CD14-positive monocyte (primary cell): Measurements from ENCODE around the gene PFKL. TPM values are rescaled to one million over a fixed set of nuclear protein-coding genes. Genes with fewer than 3 reads are reported as not detected.

Experiments used
- DNase-seq, 3 donors: peaks; one replicate each; pipeline ENCODE4 v3.0.0-alpha.2; 2011 to 2022
- H2AFZ ChIP-seq: 2 replicates; pipeline ENCODE4 v1.6.0; 2012; ENCODE audit warnings: mild to moderate bottlenecking, low read depth, low read length, inconsistent platforms; ENCODE audit not compliant: insufficient read depth, poor library complexity, severe bottlenecking
- H3K27ac ChIP-seq, 2 donors: 1 replicate in 1 of 2; 2 replicates in 1 of 2; pipeline ENCODE4 v1.5.1; 2012 to 2013; ENCODE audit warnings: low read length in 2 of 2, control low read depth in 1 of 2, inconsistent platforms in 1 of 2, low read depth in 1 of 2, mild to moderate bottlenecking in 1 of 2
- H3K27me3 ChIP-seq, 2 donors: one replicate each; pipeline versions ENCODE4 v1.6.0 to v1.6.1; 2011 to 2013; ENCODE audit warnings: low read length in 2 of 2; ENCODE audit not compliant: control insufficient read depth in 2 of 2, insufficient read depth in 2 of 2
- H3K36me3 ChIP-seq, 2 donors: replicated peaks in 1 of 2; 1 replicate in 1 of 2; 2 replicates in 1 of 2; pipeline versions ENCODE4 v1.5.1 to v1.6.1; 2012 to 2013; ENCODE audit warnings: low read length in 2 of 2, control low read depth in 1 of 2, inconsistent platforms in 1 of 2, mild to moderate bottlenecking in 1 of 2; ENCODE audit not compliant: insufficient read depth in 2 of 2, control insufficient read depth in 1 of 2
- H3K4me1 ChIP-seq, 2 donors: 1 replicate in 1 of 2; 2 replicates in 1 of 2; pipeline versions ENCODE4 v1.5.1 to v1.6.1; 2012 to 2013; ENCODE audit warnings: low read length in 2 of 2, control low read depth in 1 of 2, inconsistent platforms in 1 of 2, mild to moderate bottlenecking in 1 of 2, moderate library complexity in 1 of 2; ENCODE audit not compliant: insufficient read depth in 2 of 2, control insufficient read depth in 1 of 2
- H3K4me2 ChIP-seq: replicated peaks from 2 replicates; pipeline ENCODE3; 2012; ENCODE audit warnings: low read length, moderate library complexity, mild to moderate bottlenecking; ENCODE audit not compliant: poor library complexity, severe bottlenecking; ENCODE audit errors: extremely low read depth
- H3K4me3 ChIP-seq, 3 experiments: fragments of 200-600 bp in 1 of 3; sonication (generic) in 1 of 3; replicated peaks in 1 of 3; 1 replicate in 2 of 3; 2 replicates in 1 of 3; pipeline ENCODE4 v1.5.1; 2011 to 2013; ENCODE audit warnings: low read length in 3 of 3, mild to moderate bottlenecking in 3 of 3, control low read depth in 2 of 3, low read depth in 2 of 3, inconsistent platforms in 1 of 3, moderate library complexity in 1 of 3
- H3K79me2 ChIP-seq: 2 replicates; pipeline ENCODE4 v1.6.0; 2012; ENCODE audit warnings: mild to moderate bottlenecking, control low read depth, inconsistent platforms, low read length, moderate library complexity; ENCODE audit not compliant: insufficient read depth
- H3K9ac ChIP-seq: 2 replicates; pipeline ENCODE4 v1.6.0; 2017; ENCODE audit warnings: low read length, mild to moderate bottlenecking; ENCODE audit not compliant: insufficient read depth, poor library complexity, severe bottlenecking
- H3K9me3 ChIP-seq, 2 donors: replicated peaks in 1 of 2; 1 replicate in 1 of 2; 2 replicates in 1 of 2; pipeline versions ENCODE4 v1.5.1 to v1.6.1; 2012 to 2013; ENCODE audit warnings: low read length in 2 of 2, control low read depth in 1 of 2; ENCODE audit not compliant: control insufficient read depth in 1 of 2, insufficient read depth in 1 of 2
- H4K20me1 ChIP-seq: 2 replicates; pipeline ENCODE4 v1.6.0; 2012; ENCODE audit warnings: mild to moderate bottlenecking, low read length, control low read depth, moderate library complexity; ENCODE audit not compliant: insufficient read depth
- H3K27ac Mint-ChIP-seq, 7 donors: one replicate each; pipeline ENCODE4 v1.8.0; 2020; ENCODE audit warnings: mild to moderate bottlenecking in 7 of 7, mixed read lengths in 7 of 7, moderate library complexity in 6 of 7, inconsistent platforms in 2 of 7
- H3K27me3 Mint-ChIP-seq, 3 donors: one replicate each; pipeline ENCODE4 v1.8.0; 2021 to 2022; ENCODE audit warnings: low read depth in 3 of 3, mild to moderate bottlenecking in 3 of 3, mixed read lengths in 3 of 3, moderate library complexity in 3 of 3, inconsistent platforms in 1 of 3
- H3K36me3 Mint-ChIP-seq, 2 donors: one replicate each; pipeline ENCODE4 v1.8.0; 2020; ENCODE audit warnings: mixed read lengths in 2 of 2, inconsistent platforms in 1 of 2, mild to moderate bottlenecking in 1 of 2
- H3K4me1 Mint-ChIP-seq: one replicate; pipeline ENCODE4 v1.8.0; 2020; ENCODE audit warnings: mild to moderate bottlenecking, mixed read lengths
- H3K4me3 Mint-ChIP-seq, 2 donors: one replicate each; pipeline ENCODE4 v1.8.0; 2020; ENCODE audit warnings: mild to moderate bottlenecking in 2 of 2, mixed read lengths in 2 of 2, moderate library complexity in 1 of 2
- H3K9me3 Mint-ChIP-seq, 7 donors: one replicate each; pipeline ENCODE4 v1.8.0; 2020 to 2022; ENCODE audit warnings: mixed read lengths in 7 of 7, mild to moderate bottlenecking in 6 of 7, moderate library complexity in 6 of 7, inconsistent platforms in 2 of 7
- CTCF ChIP-seq: fragments of 200-600 bp; IDR thresholded peaks from one replicate; pipeline ENCODE4 v1.8.0; 2022; ENCODE audit warnings: antibody characterized with exemption, mild to moderate bottlenecking
- WGBS: methylation state at CpG from one replicate; pipeline ENCODE4 v1.1.5; 2013; ENCODE audit warnings: missing lambda C conversion rate; ENCODE audit not compliant: insufficient coverage; 5-methylcytosine and 5-hydroxymethylcytosine counted together
- intact Hi-C, 2 donors: fragments of 100-400 bp; cut with micrococcal nuclease; formaldehyde crosslinking; loops; one replicate each; pipeline versions ENCODE4 v1.15.0 to v1.15.1; 2023
- polyA plus RNA-seq, 3 donors: library from polyadenylated mRNA; depleted of rRNA in 1 of 3; unstranded in 2 of 3; stranded (reverse) in 1 of 3; fragments of 300-500 nt in 2 of 3; fragments of >200 nt in 1 of 3; fragmentation: Illumina TruSeq in 2 of 3; gene quantifications; 1 replicate in 2 of 3; 2 replicates in 1 of 3; pipeline ENCODE4 v1.2.3, GENCODE V29; 2012 to 2021

PFKL gene
- polyA plus RNA-seq, 3 donors, result 105 to 133 (median 113) TPM

DNA sequence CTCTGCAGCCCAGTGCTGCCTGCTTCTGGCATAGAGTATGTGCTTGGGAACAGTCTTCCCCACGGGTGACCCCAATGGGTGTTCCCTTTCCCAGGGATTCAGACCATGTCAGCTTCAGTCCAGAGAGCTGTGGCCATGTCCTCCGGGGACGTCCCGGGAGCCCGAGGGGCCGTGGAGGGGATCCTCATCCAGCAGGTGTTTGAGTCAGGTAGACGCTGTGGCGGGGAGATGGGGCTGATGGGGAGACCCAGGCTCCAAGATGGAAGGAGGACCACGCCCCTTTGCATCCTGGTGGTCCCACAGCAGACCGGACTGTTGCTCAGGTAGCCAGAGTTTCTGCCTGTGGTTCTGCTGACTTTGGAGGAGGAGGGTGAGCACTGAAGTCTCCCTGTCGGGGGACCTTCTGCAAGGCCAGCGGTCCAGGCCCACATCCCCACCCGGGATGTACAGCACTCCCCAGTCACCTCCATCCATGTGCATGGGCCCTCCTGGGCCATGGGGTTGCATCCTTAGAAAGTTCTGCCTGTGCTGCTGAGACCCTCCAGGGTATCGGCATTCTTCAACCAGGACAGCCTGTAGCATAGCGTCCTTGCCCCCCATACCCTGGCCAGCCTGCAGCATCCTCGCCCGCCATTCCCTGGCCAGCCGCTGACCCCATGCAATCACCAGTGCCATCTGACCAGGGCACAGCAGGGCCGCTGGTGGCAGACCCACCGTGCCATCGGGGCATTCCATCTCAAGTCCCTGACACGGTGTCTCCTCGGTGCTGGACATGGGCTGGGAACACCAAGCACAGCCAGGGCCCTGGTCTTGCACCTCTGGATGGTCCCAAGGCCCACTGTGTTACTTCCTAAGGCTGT is 11.4 kb upstream of the PFKL start:
- Histone ChIP-seq H3K4me2 (no peak overlapping the region), H3K9ac (no peak overlapping the region), H3K4me3 (no peak overlapping the region), H3K36me3 (no peaks in the 10 kb centered on the region), H3K27me3 (peaks cover 0 to 3% of the 10 kb centered on the region in 2 donors), H3K9me3 (no peaks in the 10 kb centered on the region), H4K20me1 (no peaks in the 10 kb centered on the region), H3K27ac (no peak overlapping the region), H3K79me2 (no peaks in the 10 kb centered on the region), H2AFZ (no peak overlapping the region), H3K4me1 (no peaks in the 10 kb centered on the region)
- Mint-ChIP-seq H3K27me3 (peaks cover 8 to 34% (median 11%) of the 10 kb centered on the region in 3 donors), H3K9me3 (peaks cover 0 to 6% (median 0%) of the 10 kb centered on the region in 7 donors), H3K4me1 (peaks cover 3% of the 10 kb centered on the region), H3K27ac (peak overlapping the region in 1 of 7 donors; percentile 31), H3K4me3 (no peak overlapping the region), H3K36me3 (no peaks in the 10 kb centered on the region)
- TF ChIP-seq CTCF, result no peak
- intact Hi-C loops, result no loop called here
- DNase-seq, result no peak
- WGBS, result 95% methylated on average over 23 of the region's 23 CpGs

DNA sequence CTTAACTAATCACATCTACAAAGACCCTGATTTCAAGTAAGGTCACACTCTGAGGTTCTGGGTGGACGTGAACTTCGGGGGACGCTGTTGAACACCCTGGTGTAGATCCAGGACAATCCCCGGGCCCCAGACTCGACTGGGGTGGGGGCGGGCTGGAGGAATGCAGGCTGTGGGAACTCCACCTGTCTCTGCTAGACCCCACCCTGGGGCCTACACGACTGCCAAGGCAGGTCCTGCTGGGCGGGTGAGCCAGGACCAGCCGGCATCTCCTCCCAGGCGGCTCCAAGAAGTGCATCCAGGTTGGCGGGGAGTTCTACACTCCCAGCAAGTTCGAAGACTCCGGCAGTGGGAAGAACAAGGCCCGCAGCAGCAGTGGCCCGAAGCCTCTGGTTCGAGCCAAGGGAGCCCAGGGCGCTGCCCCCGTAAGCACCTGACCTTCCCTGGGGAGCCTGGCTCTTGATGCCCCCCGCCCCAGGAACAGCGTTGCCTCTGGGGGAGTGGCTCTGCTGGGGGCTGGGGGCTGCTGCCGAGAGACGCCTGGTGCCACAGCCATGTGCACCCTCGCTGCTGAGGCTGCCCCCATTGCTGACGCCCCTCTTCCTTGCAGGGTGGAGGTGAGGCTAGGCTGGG is 10.4 kb upstream of the PFKL start:
- peaks cover 0 to 6% (median 0%) of the 10 kb centered on the region in 7 donors for H3K9me3 Mint-ChIP-seq
- no peak overlapping the region for H3K27ac Mint-ChIP-seq
- H3K36me3 Mint-ChIP-seq, result no peaks in the 10 kb centered on the region
- H3K9ac ChIP-seq, result no peak overlapping the region
- H3K4me1 Mint-ChIP-seq, result no peaks in the 10 kb centered on the region
- H3K79me2 ChIP-seq, result no peaks in the 10 kb centered on the region
- WGBS, result 98% methylated on average over 15 of the region's 24 CpGs
- no peak for DNase-seq
- TF ChIP-seq CTCF, result no peak
- H4K20me1 ChIP-seq, result no peaks in the 10 kb centered on the region
- no peak overlapping the region for H3K4me3 ChIP-seq
- no peaks in the 10 kb centered on the region for H3K4me1 ChIP-seq
- H3K36me3 ChIP-seq, result no peaks in the 10 kb centered on the region
- intact Hi-C loops, result no loop called here
- no peak overlapping the region for H3K27ac ChIP-seq
- no peak overlapping the region for H2AFZ ChIP-seq
- no peak overlapping the region for H3K4me2 ChIP-seq
- peaks cover 2 to 24% (median 4%) of the 10 kb centered on the region in 3 donors for H3K27me3 Mint-ChIP-seq
- no peak overlapping the region for H3K4me3 Mint-ChIP-seq
- no peaks in the 10 kb centered on the region for H3K9me3 ChIP-seq
- peaks cover 0 to 3% of the 10 kb centered on the region in 2 donors for H3K27me3 ChIP-seq
